M059J (cell line): ENCODE data around the gene CYLD. TPM values are rescaled to one million over a fixed set of nuclear protein-coding genes. Genes with fewer than 3 reads are reported as not detected.

Source experiments
- DNase-seq: peaks from one replicate; pipeline ENCODE4 v3.0.0-alpha.2; 2012; ENCODE audit warnings: low read depth
- total RNA-seq: library from RNA; depleted of rRNA; stranded (reverse); fragments of >200 nt; shearing (Covaris generic); gene quantifications from 2 replicates; pipeline ENCODE4 v1.2.3, GENCODE V29; 2014

The CYLD gene
- total RNA-seq, 1 experiment from 2014 or later = 68.6 TPM

GRCh38 chr16:50778284-50779163 is 36.6 kb downstream of the CYLD start:
- no peak for DNase-seq

GRCh38 chr16:50781043-50781442 is 39.2 kb downstream of the CYLD start:
- no peak for DNase-seq

GRCh38 chr16:50781518-50781917 is 39.6 kb downstream of the CYLD start:
- no peak for DNase-seq

- DNase-seq = no peak
Measured at GRCh38 chr16:50789757-50790156, 47.9 kb downstream of the CYLD start.

GRCh38 chr16:50791522-50791921 is 49.6 kb downstream of the CYLD start:
- DNase-seq = no peak

- no peak for DNase-seq
Measured at GRCh38 chr16:50796829-50797228, 54.9 kb downstream of the CYLD start.

GRCh38 chr16:50797456-50797855 is 55.6 kb downstream of the CYLD start:
- DNase-seq = no peak

- DNase-seq = no peak
Measured at GRCh38 chr16:50800074-50800473, 58.2 kb downstream of the CYLD start.

GRCh38 chr16:50801036-50801435 is 59.1 kb downstream of the CYLD start:
- no peak for DNase-seq

- DNase-seq = peak; percentile 51
Measured at GRCh38 chr16:50802000-50802399, 60.1 kb downstream of the CYLD start.

GRCh38 chr16:50802961-50803360 is 61.1 kb downstream of the CYLD start:
- no peak for DNase-seq

- DNase-seq = no peak
Measured at GRCh38 chr16:50804290-50804907, 62.5 kb downstream of the CYLD start.

- peak; percentile 84 for DNase-seq
Measured at GRCh38 chr16:50806099-50807062, 64.5 kb downstream of the CYLD start.

- DNase-seq = no peak
Measured at GRCh38 chr16:50808929-50809538, 67.1 kb downstream of the CYLD start.

- DNase-seq = no peak
Measured at GRCh38 chr16:50809561-50809960, 67.7 kb downstream of the CYLD start.

- DNase-seq = no peak
Measured at GRCh38 chr16:50810241-50810965, 68.5 kb downstream of the CYLD start.

- DNase-seq = no peak
Measured at GRCh38 chr16:50812046-50812445, 70.2 kb downstream of the CYLD start.

- no peak for DNase-seq
Measured at GRCh38 chr16:50812876-50813466, 71.1 kb downstream of the CYLD start.

GRCh38 chr16:50814052-50814451 is 72.2 kb downstream of the CYLD start:
- no peak for DNase-seq

GRCh38 chr16:50814541-50814940 is 72.7 kb downstream of the CYLD start:
- DNase-seq = no peak

- DNase-seq = no peak
Measured at GRCh38 chr16:50815382-50815781, 73.5 kb downstream of the CYLD start.
